Stimulated activated CD8-positive, alpha-beta memory T cell treated with anti-CD3 and anti-CD28 coated beads, Interleukin-2, amount 100 ng/mL, for 1 hour (primary cell): Measurements from ENCODE around the gene PSMD2.
A peak's percentile ranks its signal among the peaks of the same experiment; 100 is the strongest.
"Not testable (repeated sequence)": the region's sequence is repeated elsewhere in the genome, so short reads cannot be mapped to it uniquely, and the experiment has no call there.

Experiments used
- DNase-seq, 2 donors: peaks; one replicate each; pipeline ENCODE4 v3.0.0-alpha.2; 2020; ENCODE audit warnings: low read depth in 2 of 2

PSMD2 gene

GRCh38 chr3:184339451-184340135 is 40.6 kb downstream of the PSMD2 start:
- DNase-seq, result not testable (repeated sequence)

- DNase-seq, result no peak
Observed at GRCh38 chr3:184341925-184342324, 42.9 kb downstream of the PSMD2 start.

GRCh38 chr3:184343200-184343876 is 44.3 kb downstream of the PSMD2 start:
- DNase-seq, result no peak

GRCh38 chr3:184344579-184345316 is 45.7 kb downstream of the PSMD2 start:
- DNase-seq, result no peak

GRCh38 chr3:184345317-184346144 is 46.5 kb downstream of the PSMD2 start:
- no peak for DNase-seq

- DNase-seq, result no peak
Observed at GRCh38 chr3:184346480-184347190, 47.6 kb downstream of the PSMD2 start.

GRCh38 chr3:184347321-184348056 is 48.4 kb downstream of the PSMD2 start:
- no peak for DNase-seq

GRCh38 chr3:184348057-184348382 is 49.0 kb downstream of the PSMD2 start:
- no peak for DNase-seq

GRCh38 chr3:184349563-184350470 is 50.8 kb downstream of the PSMD2 start:
- DNase-seq, result no peak

GRCh38 chr3:184350618-184351017 is 51.6 kb downstream of the PSMD2 start:
- no peak for DNase-seq

- DNase-seq, result no peak
Observed at GRCh38 chr3:184351511-184352148, 52.6 kb downstream of the PSMD2 start.

GRCh38 chr3:184352149-184352785 is 53.2 kb downstream of the PSMD2 start:
- DNase-seq, result no peak

GRCh38 chr3:184352897-184353545 is 54.0 kb downstream of the PSMD2 start:
- no peak for DNase-seq

- DNase-seq, result no peak
Observed at GRCh38 chr3:184353546-184353941, 54.5 kb downstream of the PSMD2 start.

GRCh38 chr3:184354121-184354728 is 55.2 kb downstream of the PSMD2 start:
- peak in 1 of 2 donors; percentile 43 for DNase-seq

GRCh38 chr3:184354754-184355153 is 55.7 kb downstream of the PSMD2 start:
- DNase-seq, result no peak

GRCh38 chr3:184355261-184356040 is 56.4 kb downstream of the PSMD2 start:
- no peak for DNase-seq
